Heart left ventricle (tissue), 16 donors: ENCODE results near the gene UBE2L3. TPM values are rescaled to one million over a fixed set of nuclear protein-coding genes. Genes with fewer than 3 reads are reported as not detected.
A peak's percentile ranks its signal among the peaks of the same experiment; 100 is the strongest.

Experiments used
- ATAC-seq, 4 donors: fragments of 200-7000 bp; cut with Tn5 transposase; one replicate each; pipeline ENCODE4 v1.9.1; 2020 to 2022; ENCODE audit warnings: moderate library complexity in 4 of 4, mild to moderate bottlenecking in 3 of 4, moderate number of reproducible peaks in 1 of 4
- DNase-seq, 5 donors: peaks; one replicate each; pipeline ENCODE4 v3.0.0-alpha.2; 2020
- H3K27ac ChIP-seq, 12 donors: fragments of 200-600 bp; sonication (generic) in 4 of 12; one replicate each; pipeline versions ENCODE4 v1.5.0 to v1.8.0; 2016 to 2022; ENCODE audit warnings: mild to moderate bottlenecking in 2 of 12
- H3K27me3 ChIP-seq, 9 donors: fragments of 200-600 bp; sonication (generic) in 2 of 9; one replicate each; pipeline versions ENCODE4 v1.5.1 to v1.8.0; 2016 to 2022; ENCODE audit warnings: mild to moderate bottlenecking in 3 of 9
- H3K36me3 ChIP-seq, 9 donors: fragments of 200-600 bp; sonication (generic) in 2 of 9; one replicate each; pipeline versions ENCODE4 v1.5.0 to v1.8.0; 2018 to 2022; ENCODE audit warnings: mild to moderate bottlenecking in 2 of 9
- H3K4me1 ChIP-seq, 12 donors: fragments of 200-600 bp; sonication (generic) in 4 of 12; one replicate each; pipeline versions ENCODE4 v1.5.0 to v1.8.0; 2016 to 2022; ENCODE audit warnings: mild to moderate bottlenecking in 3 of 12
- H3K4me3 ChIP-seq, 12 donors: fragments of 200-600 bp; sonication (generic) in 4 of 12; one replicate each; pipeline versions ENCODE4 v1.5.0 to v1.8.0; 2017 to 2022; ENCODE audit warnings: mild to moderate bottlenecking in 9 of 12, moderate library complexity in 4 of 12
- H3K9me3 ChIP-seq, 12 donors: fragments of 200-600 bp; sonication (generic) in 4 of 12; one replicate each; pipeline versions ENCODE4 v1.5.0 to v1.8.0; 2016 to 2022; ENCODE audit warnings: mild to moderate bottlenecking in 1 of 12
- POLR2A ChIP-seq, 2 donors: fragments of 450-650 bp; IDR thresholded peaks; one replicate each; pipeline ENCODE4 v1.6.1; 2017; ENCODE audit warnings: antibody characterized with exemption in 2 of 2, mild to moderate bottlenecking in 2 of 2, moderate library complexity in 2 of 2
- WGBS, 4 donors: extraction: QIAGEN DNeasy Blood & Tissue Kit in 2 of 4; methylation state at CpG; one replicate each; pipeline versions ENCODE4 v1.1.5 to v1.1.7; 2013 to 2018; 5-methylcytosine and 5-hydroxymethylcytosine counted together
- intact Hi-C, 10 donors: fragments of 100-400 bp; cut with DNase I; formaldehyde crosslinking; loops; one replicate each; pipeline versions ENCODE4 v1.11.1 to v1.14.2; 2022
- polyA plus RNA-seq, 2 donors: library from polyadenylated mRNA; stranded (reverse); fragments of 200-250 nt; gene quantifications; one replicate each; pipeline ENCODE4 v1.2.3, GENCODE V29; 2013
- total RNA-seq, 9 donors: library from RNA; depleted of rRNA in 2 of 9; stranded (reverse); fragments of >200 nt in 2 of 9; fragmentation: NEBNext Ultra II Directional in 3 of 9; extraction: Animal tissue kit (Norgen Biotek cat#: 25700) in 3 of 9; gene quantifications; one replicate each; pipeline versions ENCODE4 v1.1.0 to v1.2.4, GENCODE V29; 2016 to 2023
- TF ChIP-seq, protein P1 (sequence below), 12 donors: fragments of 200-600 bp; sonication (generic) in 4 of 12; IDR thresholded peaks; one replicate each; pipeline versions ENCODE4 v1.5.0 to v1.8.0; 2018 to 2022; ENCODE audit warnings: antibody characterized with exemption in 12 of 12, mild to moderate bottlenecking in 5 of 12
- donor health status: ischemic (EF 13 %, LVEDD 7.1; RV severe dilation, severe dysfunction).
- donor health status: healthy with polysubstance abuse.
- donor health status: DM: no; HTN: yes; CAD: no.
- donor health status: DM: no; HTN: no; CAD: no.
- donor health status: ischemic (EF 25% LVEDD 6.9; RV normal size, moderate dysfunction).
- donor health status: ischemic (EF 25% LVEDD 5.7; RV mildly dilated, moderate dysfunction).
- donor health status: healthy.
- donor health status: DM: yes; HTN: yes; CAD: no.
- donor health status: ischemic (EF 35%, LVEDD 5.7; RV mildly dilated, moderate dysfunction).
- donor health status: nonischemic (EF 11% LVEDD 7.7; RV severe dilation, severe dysfunction).
- donor health status: DM: yes; HTN: yes; CAD: no.
- donor health status: PGD.
- donor health status: ischemic (EF 29% LVEDD 5.4; RV normal size, mild dysfunction).
- donor health status: nonischemic (EF 23%, LVEDD 6.1; RV moderate dilation, normal function).

The UBE2L3 gene
- total and polyA plus RNA-seq, 11 donors = 42.9 to 73.1 (median 54.7) TPM

GRCh38 chr22:21631025-21631424 is 63.5 kb downstream of the UBE2L3 start:
- Histone ChIP-seq H3K4me3 (no peak overlapping the region), H3K36me3 (peaks cover 0 to 23% (median 0%) of the 10 kb centered on the region in 9 donors), H3K27ac (no peak overlapping the region), H3K9me3 (no peaks in the 10 kb centered on the region), H3K4me1 (peaks cover 0 to 25% (median 10%) of the 10 kb centered on the region in 12 donors), H3K27me3 (no peaks in the 10 kb centered on the region)
- no peak for TF ChIP-seq POLR2A (IDR thresholded peaks at IDR 0.05)
- TF ChIP-seq, protein P1, sequence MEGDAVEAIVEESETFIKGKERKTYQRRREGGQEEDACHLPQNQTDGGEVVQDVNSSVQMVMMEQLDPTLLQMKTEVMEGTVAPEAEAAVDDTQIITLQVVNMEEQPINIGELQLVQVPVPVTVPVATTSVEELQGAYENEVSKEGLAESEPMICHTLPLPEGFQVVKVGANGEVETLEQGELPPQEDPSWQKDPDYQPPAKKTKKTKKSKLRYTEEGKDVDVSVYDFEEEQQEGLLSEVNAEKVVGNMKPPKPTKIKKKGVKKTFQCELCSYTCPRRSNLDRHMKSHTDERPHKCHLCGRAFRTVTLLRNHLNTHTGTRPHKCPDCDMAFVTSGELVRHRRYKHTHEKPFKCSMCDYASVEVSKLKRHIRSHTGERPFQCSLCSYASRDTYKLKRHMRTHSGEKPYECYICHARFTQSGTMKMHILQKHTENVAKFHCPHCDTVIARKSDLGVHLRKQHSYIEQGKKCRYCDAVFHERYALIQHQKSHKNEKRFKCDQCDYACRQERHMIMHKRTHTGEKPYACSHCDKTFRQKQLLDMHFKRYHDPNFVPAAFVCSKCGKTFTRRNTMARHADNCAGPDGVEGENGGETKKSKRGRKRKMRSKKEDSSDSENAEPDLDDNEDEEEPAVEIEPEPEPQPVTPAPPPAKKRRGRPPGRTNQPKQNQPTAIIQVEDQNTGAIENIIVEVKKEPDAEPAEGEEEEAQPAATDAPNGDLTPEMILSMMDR (IDR thresholded peaks at IDR 0.05) = no peak
- DNase-seq (no peak), ATAC-seq (no peak)
- intact Hi-C loops = loop anchor here in 2 of 10 donors (5.0 to 10.0 kb wide), 2 partner anchors 46 to 54 kb away; no protein-coding TSS in a partner anchor
- WGBS, 4 donors = 91 to 93% (median 93%) methylated on average over 4 of the region's 4 CpGs

DNA sequence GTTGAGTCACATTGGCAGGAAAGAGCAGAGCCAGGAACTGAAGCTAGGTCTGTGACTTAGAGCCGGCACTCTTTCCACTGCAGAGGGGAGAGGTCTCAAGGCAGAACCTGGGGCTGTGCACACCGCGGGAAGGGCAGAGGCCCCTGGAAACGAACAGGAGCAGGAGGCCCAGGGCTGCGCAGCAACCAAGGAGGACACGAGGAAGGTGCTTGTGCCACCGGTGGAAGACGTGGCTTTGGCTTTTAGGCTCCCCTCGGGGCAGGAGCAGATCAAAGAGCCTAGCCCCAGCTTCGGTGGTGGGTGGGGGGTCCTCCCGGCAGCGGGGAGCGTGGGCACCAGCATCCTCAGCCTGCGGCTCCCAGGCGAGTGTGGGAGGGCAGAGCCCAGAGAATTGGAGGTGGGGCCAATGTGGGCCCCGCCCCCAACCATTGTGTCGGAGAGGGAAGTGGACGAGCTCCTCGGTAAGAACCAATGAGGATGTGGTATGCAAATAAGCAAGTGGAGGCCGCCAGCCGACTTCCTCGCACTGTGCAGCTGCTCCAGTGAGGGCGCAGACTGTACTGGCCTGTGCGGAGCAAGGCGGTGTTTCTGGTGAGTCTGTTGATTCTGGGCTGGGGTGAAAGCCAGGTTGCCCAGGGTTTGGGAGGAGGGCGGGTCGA is 64.9 kb downstream of the UBE2L3 start, which contains the start of gene CCDC116:
Gene CCDC116 (plus strand): TSS at position 524 of the 659 bp plus-strand sequence. CDS start 422 bp downstream, outside the sequence.
- no peak for TF ChIP-seq POLR2A (IDR thresholded peaks at IDR 0.05)
- TF ChIP-seq, protein P1 (IDR thresholded peaks at IDR 0.05) = no peak
- DNase-seq = peak in 1 of 5 donors; percentile 68
- WGBS, 4 donors = 56 to 87% (median 84%) methylated on average over 26 to 27 of the region's 27 CpGs
- Histone ChIP-seq H3K27me3 (no peaks in the 10 kb centered on the region), H3K4me3 (no peak within 1 kb of the TSS), H3K27ac (no peak within 1 kb of the TSS), H3K9me3 (no peaks in the 10 kb centered on the region), H3K4me1 (peaks cover 0 to 22% (median 10%) of the 10 kb centered on the region in 12 donors), H3K36me3 (peaks cover 0 to 12% (median 0%) of the 10 kb centered on the region in 9 donors)
- no peak for ATAC-seq
- intact Hi-C loops = loop anchor here in 2 of 10 donors (5.0 to 10.0 kb wide), 2 partner anchors 48 to 55 kb away; no protein-coding TSS in a partner anchor

DNA sequence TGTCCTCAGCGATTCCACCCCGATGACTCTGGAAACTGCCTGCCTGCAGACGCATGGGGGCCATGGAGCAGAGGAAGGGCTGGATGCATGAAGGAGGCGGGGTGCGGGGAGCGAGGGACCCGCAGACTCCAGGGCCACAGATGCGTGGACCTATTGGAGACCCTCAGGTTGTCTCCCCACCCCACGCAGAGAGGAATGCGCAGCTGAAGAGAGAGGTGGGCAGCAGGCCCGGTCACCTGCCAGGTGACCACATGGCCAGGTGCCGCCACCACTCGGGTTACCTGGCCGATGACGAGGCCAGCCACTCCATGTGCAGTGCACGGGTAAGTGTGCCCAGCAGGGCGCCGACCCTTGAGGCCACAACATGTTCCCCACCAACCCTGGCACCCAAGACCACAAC is 65.4 kb downstream of the UBE2L3 start:
- Histone ChIP-seq H3K27ac (no peak overlapping the region), H3K9me3 (no peaks in the 10 kb centered on the region), H3K4me3 (no peak overlapping the region), H3K27me3 (no peaks in the 10 kb centered on the region), H3K36me3 (peaks cover 0 to 6% (median 0%) of the 10 kb centered on the region in 9 donors), H3K4me1 (peaks cover 0 to 21% (median 10%) of the 10 kb centered on the region in 12 donors)
- no peak for TF ChIP-seq POLR2A (IDR thresholded peaks at IDR 0.05)
- TF ChIP-seq, protein P1 (IDR thresholded peaks at IDR 0.05) = no peak
- DNase-seq (no peak), ATAC-seq (no peak)
- 83 to 97% (median 97%) methylated on average over 18 of the region's 18 CpGs for WGBS, 4 donors
- intact Hi-C loops = loop anchor here in 2 of 10 donors (5.0 to 10.0 kb wide), 2 partner anchors 48 to 56 kb away; no protein-coding TSS in a partner anchor

DNA sequence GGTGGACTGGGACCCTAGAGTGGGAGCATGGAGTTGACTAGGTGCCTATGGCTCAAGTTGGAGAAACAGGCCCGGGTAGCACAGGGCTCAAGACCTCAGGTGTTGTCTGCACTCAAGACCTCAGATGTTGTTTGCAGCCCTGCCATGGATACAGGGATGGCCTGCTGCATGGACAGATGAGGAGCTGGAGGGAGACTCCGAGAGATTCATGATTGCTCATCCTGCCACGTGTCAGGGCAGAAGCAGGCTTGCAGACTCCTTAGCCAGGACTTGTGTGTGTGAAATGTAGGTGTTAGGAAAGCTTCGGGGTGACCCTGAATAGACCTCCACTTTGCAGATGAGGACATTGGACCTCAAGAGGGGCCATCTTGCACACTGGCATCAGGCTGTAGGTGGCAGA is 66.0 kb downstream of the UBE2L3 start:
- Histone ChIP-seq H3K36me3 (peaks cover 0 to under 1% (median 0%) of the 10 kb centered on the region in 9 donors), H3K27me3 (no peaks in the 10 kb centered on the region), H3K4me1 (peaks cover 0 to 16% (median 10%) of the 10 kb centered on the region in 12 donors), H3K9me3 (no peaks in the 10 kb centered on the region), H3K27ac (no peak overlapping the region), H3K4me3 (no peak overlapping the region)
- intact Hi-C loops = loop anchor here in 2 of 10 donors (5.0 to 10.0 kb wide), 2 partner anchors 49 to 56 kb away; no protein-coding TSS in a partner anchor
- no peak for ATAC-seq
- DNase-seq = no peak
- TF ChIP-seq, protein P1 (IDR thresholded peaks at IDR 0.05) = no peak
- no peak for TF ChIP-seq POLR2A (IDR thresholded peaks at IDR 0.05)
- whole genome bisulfite sequencing, 4 donors = 89 to 96% (median 94%) methylated on average over 4 of the region's 4 CpGs
